Right lobe of liver (tissue), 6 donors: ENCODE results near the gene PPTC7. TPM values are rescaled to one million over a fixed set of nuclear protein-coding genes. Genes with fewer than 3 reads are reported as not detected.
A peak's percentile ranks its signal among the peaks of the same experiment; 100 is the strongest.

Experiments
- ATAC-seq, 4 donors: fragments of 200-7000 bp; cut with Tn5 transposase; one replicate each; pipeline ENCODE4 v1.9.1; 2020; ENCODE audit warnings: mild to moderate bottlenecking in 4 of 4, moderate library complexity in 4 of 4
- DNase-seq, 3 donors: peaks; one replicate each; pipeline ENCODE4 v3.0.0-alpha.2; 2020
- H3K27ac ChIP-seq, 3 donors: fragments of 200-600 bp; one replicate each; pipeline ENCODE4 v1.8.0; 2022
- H3K27me3 ChIP-seq, 2 donors: fragments of 200-600 bp; one replicate each; pipeline ENCODE4 v1.8.0; 2022
- H3K36me3 ChIP-seq, 4 donors: fragments of 200-600 bp; sonication (generic) in 1 of 4; one replicate each; pipeline versions ENCODE4 v1.5.1 to v1.8.0; 2017 to 2022; ENCODE audit warnings: control low read depth in 1 of 4
- H3K4me1 ChIP-seq, 4 donors: fragments of 200-600 bp; sonication (generic) in 1 of 4; one replicate each; pipeline versions ENCODE4 v1.5.1 to v1.8.0; 2017 to 2022; ENCODE audit warnings: control low read depth in 1 of 4
- H3K4me3 ChIP-seq, 3 donors: fragments of 200-600 bp; one replicate each; pipeline ENCODE4 v1.8.0; 2022
- H3K9me3 ChIP-seq, 4 donors: fragments of 200-600 bp; sonication (generic) in 1 of 4; one replicate each; pipeline versions ENCODE4 v1.5.1 to v1.8.0; 2017 to 2022; ENCODE audit warnings: control low read depth in 1 of 4
- CTCF ChIP-seq, 4 donors: fragments of 200-600 bp in 3 of 4; fragments of 450-650 bp in 1 of 4; IDR thresholded peaks; one replicate each; pipeline versions ENCODE4 v1.5.1 to v1.8.0; 2016 to 2022; ENCODE audit warnings: antibody characterized with exemption in 4 of 4, mild to moderate bottlenecking in 2 of 4
- POLR2A ChIP-seq: fragments of 450-650 bp; IDR thresholded peaks from one replicate; pipeline ENCODE4 v1.6.1; 2017; ENCODE audit warnings: antibody characterized with exemption, mild to moderate bottlenecking
- WGBS: methylation state at CpG from one replicate; pipeline ENCODE4 v1.1.6; 2018; ENCODE audit warnings: low coverage, low lambda C conversion rate; ENCODE audit not compliant: insufficient coverage; ENCODE audit errors: missing lambda C conversion rate; 5-methylcytosine and 5-hydroxymethylcytosine counted together
- intact Hi-C, 2 donors: fragments of 100-400 bp; cut with DNase I; formaldehyde crosslinking; loops; one replicate each; pipeline versions ENCODE4 v1.11.2 to v1.14.1; 2022
- total RNA-seq, 6 experiments: library from RNA; depleted of rRNA in 2 of 6; stranded (reverse); fragments of >200 nt in 2 of 6; fragmentation: NEBNext Ultra II Directional in 3 of 6; extraction: Animal tissue kit (Norgen Biotek cat#: 25700) in 3 of 6; gene quantifications; one replicate each; pipeline versions ENCODE4 v1.1.0 to v1.2.4, GENCODE V29; 2016 to 2023
- donor health status: DM: no; HTN: yes; CAD: no.
- donor health status: DM: no; HTN: no; CAD: no.
- donor health status: DM: no; HTN: no; CAD: no.
- donor health status: DM: no; HTN: yes; CAD: no.
- donor health status: DM: no; HTN: yes; CAD: no.

Gene PPTC7
- total RNA-seq, 6 experiments from 2014 or later, result 6.3 to 15.0 (median 11.5) TPM

GRCh38 chr12:110579535-110580253, 3.4 kb downstream of the PPTC7 start:
- H3K4me3 ChIP-seq, result no peak overlapping the region
- H3K9me3 ChIP-seq, result no peaks in the 10 kb centered on the region
- H3K27me3 ChIP-seq, result no peaks in the 10 kb centered on the region
- no peaks in the 10 kb centered on the region for H3K36me3 ChIP-seq
- ATAC-seq, result no peak
- peaks cover 0 to 67% (median 18%) of the 10 kb centered on the region in 4 donors for H3K4me1 ChIP-seq
- TF ChIP-seq POLR2A, result no peak
- no peak for TF ChIP-seq CTCF (IDR thresholded peaks at IDR 0.05)
- DNase-seq, result no peak
- intact Hi-C loops, result no loop called here
- no peak overlapping the region for H3K27ac ChIP-seq
- WGBS, result 97% methylated on average over 17 of the region's 18 CpGs

GRCh38 chr12:110578694-110579534, 4.2 kb downstream of the PPTC7 start:
- Histone ChIP-seq H3K4me3 (no peak overlapping the region), H3K36me3 (no peaks in the 10 kb centered on the region), H3K4me1 (peaks cover 0 to 67% (median 12%) of the 10 kb centered on the region in 4 donors), H3K27ac (peak overlapping the region in 1 of 3 donors; percentile 59), H3K27me3 (no peaks in the 10 kb centered on the region), H3K9me3 (no peaks in the 10 kb centered on the region)
- TF ChIP-seq CTCF (IDR thresholded peaks at IDR 0.05), result no peak
- TF ChIP-seq POLR2A, result no peak
- WGBS, result 46% methylated on average over 13 of the region's 13 CpGs
- intact Hi-C loops, result no loop called here
- no peak for DNase-seq
- ATAC-seq, result no peak

DNA sequence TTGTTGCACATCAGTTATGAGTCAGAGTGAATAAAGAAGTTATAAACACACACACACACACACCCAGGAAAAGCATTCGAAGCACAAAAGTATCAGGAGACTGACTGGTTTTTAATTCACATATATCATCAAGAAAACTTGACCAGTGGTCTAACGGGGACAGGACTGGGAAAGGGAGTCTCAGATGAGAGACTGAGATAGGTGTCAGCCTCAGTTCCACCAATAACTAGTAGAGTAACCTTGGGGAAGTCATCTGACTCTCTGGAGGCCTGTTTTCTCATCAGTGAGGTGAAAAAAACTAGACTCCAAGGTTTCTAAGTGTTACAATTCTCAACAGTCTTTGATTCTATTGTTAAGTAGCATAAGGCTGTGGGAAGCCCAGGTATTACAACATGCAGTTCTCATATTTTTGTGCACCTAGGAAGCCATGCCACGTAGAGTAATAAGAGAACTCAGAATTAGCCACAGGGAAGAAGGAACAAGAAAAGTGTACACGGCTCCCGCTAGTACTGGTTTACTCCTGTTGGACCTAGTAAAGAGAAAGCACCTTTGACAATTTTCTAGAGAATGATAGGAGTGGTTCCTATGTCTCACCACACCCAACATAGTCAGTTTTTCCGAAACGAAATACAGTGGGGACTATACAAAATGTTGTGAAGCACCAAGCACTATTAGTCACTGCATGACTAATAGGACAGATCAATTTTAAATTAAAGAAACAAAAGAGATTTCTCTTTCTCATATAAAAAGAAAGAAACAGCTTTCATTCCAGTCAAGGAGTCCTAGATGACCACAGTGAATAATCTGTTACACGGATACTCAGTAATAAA, 5.0 kb downstream of the PPTC7 start:
- intact Hi-C loops, result no loop called here
- Histone ChIP-seq H3K27me3 (no peaks in the 10 kb centered on the region), H3K36me3 (no peaks in the 10 kb centered on the region), H3K27ac (peak overlapping the region in 2 of 3 donors; percentile 41 to 59), H3K4me1 (peaks cover 0 to 74% (median 12%) of the 10 kb centered on the region in 4 donors), H3K4me3 (no peak overlapping the region), H3K9me3 (no peaks in the 10 kb centered on the region)
- ATAC-seq (peak in 1 of 4 donors; percentile 23), DNase-seq (no peak)
- 23% methylated on average over 8 of the region's 8 CpGs for WGBS
- no peak for TF ChIP-seq CTCF (IDR thresholded peaks at IDR 0.05)
- no peak for TF ChIP-seq POLR2A

DNA sequence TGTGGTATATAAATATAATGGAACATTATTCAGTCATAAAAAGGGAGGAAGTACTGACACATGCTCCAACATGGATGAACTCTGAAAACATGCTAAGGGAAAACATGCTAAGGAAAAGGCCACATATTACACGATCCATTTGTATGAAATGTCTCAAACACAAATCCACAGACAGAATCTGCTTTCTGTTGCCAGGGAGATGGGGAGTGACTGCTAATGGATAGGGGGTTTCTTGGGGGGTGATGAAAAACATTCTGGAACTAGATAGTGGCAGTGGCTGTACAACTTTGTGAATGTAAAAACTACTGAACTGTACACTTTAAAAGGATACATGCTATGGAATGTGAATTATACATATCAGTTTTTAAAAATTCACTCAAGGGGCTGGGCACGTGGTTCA, 6.6 kb downstream of the PPTC7 start:
- intact Hi-C loops, result no loop called here
- peaks cover 0 to 71% (median 14%) of the 10 kb centered on the region in 4 donors for H3K4me1 ChIP-seq

More for the DNA sequence above, 6.6 kb downstream of the PPTC7 start:
- 91% methylated on average over 1 of the region's 2 CpGs for WGBS
- no peaks in the 10 kb centered on the region for H3K9me3 ChIP-seq
- no peak for ATAC-seq
- no peak for DNase-seq
- H3K36me3 ChIP-seq, result no peaks in the 10 kb centered on the region
- no peaks in the 10 kb centered on the region for H3K27me3 ChIP-seq
- no peak for TF ChIP-seq POLR2A
- TF ChIP-seq CTCF (IDR thresholded peaks at IDR 0.05), result no peak
- H3K4me3 ChIP-seq, result no peak overlapping the region
- H3K27ac ChIP-seq, result peak overlapping the region in 2 of 3 donors; percentile 37 to 44
